ENCODE data around the gene FKBP11. TPM values are rescaled to one million over a fixed set of nuclear protein-coding genes. Genes with fewer than 3 reads are reported as not detected.
A peak's percentile ranks its signal among the peaks of the same experiment; 100 is the strongest.
"Not testable (repeated sequence)": the region's sequence is repeated elsewhere in the genome, so short reads cannot be mapped to it uniquely, and the experiment has no call there.

The FKBP11 gene
- total and polyA plus RNA-seq, 9 donors: 18.3 to 37.3 (median 22.4) TPM

DNA sequence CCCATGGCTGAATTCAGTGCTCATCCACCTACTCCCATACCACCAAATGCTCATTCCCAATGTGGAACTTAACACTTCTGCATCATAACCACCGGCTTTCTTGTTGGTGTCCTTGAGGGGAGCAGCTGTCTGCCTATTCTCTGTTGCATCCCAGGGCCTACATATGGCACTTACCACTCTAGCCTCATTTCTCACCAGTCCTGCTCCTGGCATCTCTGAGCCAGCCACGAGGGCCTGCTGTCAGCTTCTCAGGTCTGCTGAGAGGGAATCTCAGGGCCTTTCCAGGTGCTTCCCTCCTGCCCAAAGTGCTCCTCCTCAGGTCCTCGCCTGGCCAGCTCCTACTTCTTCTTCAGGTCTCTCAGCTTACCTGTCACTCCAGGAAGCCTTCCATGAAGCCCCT lies 35.6 kb downstream of the FKBP11 start:
- no peak for DNase-seq
- peaks cover 8% of the 10 kb centered on the region for H3K27me3 ChIP-seq (ENCODE audit: control insufficient read depth, insufficient read depth, low read length)
- H3K4me1 ChIP-seq (ENCODE audit: control insufficient read depth, insufficient read depth, low read length): peaks cover 10% of the 10 kb centered on the region
- no peak overlapping the region for H3K4me3 ChIP-seq (ENCODE audit: low read length)
- no peak overlapping the region for H3K27ac ChIP-seq (ENCODE audit: low read length)
- H3K9me3 ChIP-seq (replicated peaks; ENCODE audit: control insufficient read depth, low read depth, low read length): no peaks in the 10 kb centered on the region
- no peaks in the 10 kb centered on the region for H3K36me3 ChIP-seq (ENCODE audit: control insufficient read depth, insufficient read depth, low read length)
- 79% methylated on average over 3 of the region's 3 CpGs for WGBS (ENCODE audit: insufficient coverage)

DNA sequence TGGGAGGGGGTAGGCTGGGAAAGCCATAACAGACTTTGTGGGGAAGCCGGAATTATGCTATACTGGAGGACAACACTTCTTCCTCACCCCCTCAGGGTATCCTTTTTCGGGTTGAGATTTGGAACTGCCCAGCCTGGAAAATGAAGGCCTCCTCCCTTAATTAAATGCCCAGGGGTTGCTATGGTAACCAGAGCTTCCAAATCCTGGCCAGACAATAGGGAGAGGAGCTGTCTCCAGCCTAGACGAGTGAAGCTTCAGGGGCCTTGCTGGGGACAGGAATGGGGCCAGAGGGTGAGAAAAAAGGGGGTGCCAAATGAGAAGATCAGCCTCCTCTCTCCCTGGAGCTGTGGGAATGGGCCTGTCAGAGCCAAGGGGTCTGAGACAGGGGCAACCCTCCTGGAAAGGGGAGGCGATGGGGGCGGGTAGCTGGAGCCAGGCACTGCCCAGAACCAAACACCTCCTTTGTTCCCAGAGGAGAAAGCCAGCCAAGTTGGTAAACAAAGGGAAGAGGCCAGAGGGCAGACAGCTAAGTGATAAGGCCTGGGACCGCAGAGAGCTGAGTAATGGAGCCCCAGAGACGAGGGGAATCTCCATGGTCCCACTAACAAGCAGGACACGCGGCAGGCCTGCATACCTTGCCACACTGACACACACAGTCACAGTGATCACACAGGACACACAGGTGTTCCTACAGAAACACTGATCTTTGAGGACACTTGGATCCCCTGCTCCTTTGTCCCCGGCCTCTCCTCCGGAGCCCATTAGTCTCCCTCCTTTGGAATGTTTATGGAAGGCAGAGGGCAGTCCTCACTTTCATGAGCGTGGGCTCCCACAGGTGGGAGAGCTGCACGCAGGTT lies 41.8 kb downstream of the FKBP11 start:
- Histone ChIP-seq H3K4me1 (ENCODE audit: control insufficient read depth, insufficient read depth, low read length) (peaks cover 18% of the 10 kb centered on the region), H3K27me3 (ENCODE audit: control insufficient read depth, insufficient read depth, low read length) (peaks cover 21% of the 10 kb centered on the region), H3K27ac (ENCODE audit: low read length) (no peak overlapping the region), H3K9me3 (replicated peaks; ENCODE audit: control insufficient read depth, low read depth, low read length) (no peaks in the 10 kb centered on the region), H3K4me3 (ENCODE audit: low read length) (no peak overlapping the region), H3K36me3 (ENCODE audit: control insufficient read depth, insufficient read depth, low read length) (no peaks in the 10 kb centered on the region)
- DNase-seq: peak; percentile 30
- 66% methylated on average over 3 of the region's 13 CpGs for WGBS (ENCODE audit: insufficient coverage)

DNA sequence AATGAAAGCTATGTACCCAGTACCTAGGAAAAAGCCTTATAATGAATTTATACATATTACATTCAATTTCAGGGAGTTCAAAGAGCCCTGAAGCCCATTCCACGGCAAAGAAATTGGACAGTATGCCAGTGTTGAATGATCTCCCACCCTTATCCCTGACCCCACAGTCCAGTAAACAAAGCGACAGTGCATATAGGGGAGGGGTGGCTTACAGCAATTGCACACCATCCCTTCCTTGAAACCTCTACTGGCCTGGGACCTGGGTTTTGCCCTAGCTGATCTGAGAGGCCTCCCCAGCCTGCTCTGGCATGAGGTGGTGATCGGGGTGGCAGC lies 42.4 kb downstream of the FKBP11 start:
- Histone ChIP-seq H3K4me3 (ENCODE audit: low read length) (no peak overlapping the region), H3K27ac (ENCODE audit: low read length) (peak overlapping the region; percentile 51), H3K4me1 (ENCODE audit: control insufficient read depth, insufficient read depth, low read length) (peaks cover 18% of the 10 kb centered on the region), H3K9me3 (replicated peaks; ENCODE audit: control insufficient read depth, low read depth, low read length) (no peaks in the 10 kb centered on the region), H3K27me3 (ENCODE audit: control insufficient read depth, insufficient read depth, low read length) (peaks cover 21% of the 10 kb centered on the region), H3K36me3 (ENCODE audit: control insufficient read depth, insufficient read depth, low read length) (no peaks in the 10 kb centered on the region)
- DNase-seq: no peak
- WGBS (ENCODE audit: insufficient coverage): no CpG with 5 or more reads among the region's 3 CpGs

DNA sequence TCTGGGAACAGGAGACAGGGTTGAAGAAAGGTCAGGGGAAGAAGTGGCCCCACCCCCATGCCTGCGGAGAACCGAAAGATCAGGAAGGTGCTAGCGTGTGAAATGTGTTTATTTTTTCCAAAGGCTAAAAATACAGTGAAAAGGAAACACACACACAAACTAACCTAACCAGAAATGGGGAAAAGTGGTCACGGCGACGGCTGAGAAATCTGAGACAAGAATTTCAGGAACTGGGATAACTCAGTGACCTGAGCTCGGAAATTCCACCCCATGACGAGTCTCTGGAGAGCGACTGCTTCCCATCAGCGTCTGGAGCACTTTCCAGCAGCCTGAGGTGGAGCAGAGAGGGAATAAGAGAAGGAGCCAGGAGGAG lies 43.0 kb downstream of the FKBP11 start:
- no peak overlapping the region for H3K4me3 ChIP-seq (ENCODE audit: low read length)
- no peaks in the 10 kb centered on the region for H3K36me3 ChIP-seq (ENCODE audit: control insufficient read depth, insufficient read depth, low read length)
- peak; percentile 69 for DNase-seq
- H3K27me3 ChIP-seq (ENCODE audit: control insufficient read depth, insufficient read depth, low read length): peaks cover 21% of the 10 kb centered on the region
- no peaks in the 10 kb centered on the region for H3K9me3 ChIP-seq (replicated peaks; ENCODE audit: control insufficient read depth, low read depth, low read length)
- WGBS (ENCODE audit: insufficient coverage): 7% methylated on average over 6 of the region's 10 CpGs
- peak overlapping the region; percentile 51 for H3K27ac ChIP-seq (ENCODE audit: low read length)
- H3K4me1 ChIP-seq (ENCODE audit: control insufficient read depth, insufficient read depth, low read length): peaks cover 18% of the 10 kb centered on the region

DNA sequence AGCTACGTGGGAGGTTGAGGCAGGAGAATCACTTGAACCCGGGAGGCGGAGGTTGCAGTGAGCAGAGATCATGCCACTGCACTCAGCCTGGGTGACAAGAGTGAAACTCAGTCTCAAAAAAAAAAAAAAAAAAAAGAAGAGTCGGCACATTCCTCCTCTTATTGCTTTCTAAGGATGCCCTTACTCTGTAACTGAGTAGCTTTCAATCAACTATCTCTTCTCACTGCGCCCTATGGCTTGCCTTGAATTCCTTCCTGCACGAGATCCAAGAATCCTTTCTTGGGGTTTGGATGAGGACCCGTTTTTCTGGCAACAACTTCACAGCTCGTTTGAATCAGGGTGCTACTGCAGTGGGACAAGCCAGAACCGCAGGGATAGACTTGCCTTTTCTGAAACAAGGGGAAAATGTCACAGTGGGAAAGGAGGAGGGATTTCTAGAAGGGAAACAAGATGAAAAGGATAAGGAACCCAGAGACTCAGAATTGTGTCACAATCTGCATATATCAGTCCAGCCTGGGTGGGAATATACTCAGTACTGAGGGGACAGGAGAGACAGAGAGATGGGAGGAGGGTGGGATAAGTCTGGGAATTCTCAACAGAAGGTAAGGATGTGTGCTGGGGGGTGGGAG lies 43.5 kb downstream of the FKBP11 start:
- peaks cover 21% of the 10 kb centered on the region for H3K27me3 ChIP-seq (ENCODE audit: control insufficient read depth, insufficient read depth, low read length)
- WGBS (ENCODE audit: insufficient coverage): 73% methylated on average over 4 of the region's 9 CpGs
- H3K27ac ChIP-seq (ENCODE audit: low read length): peak overlapping the region; percentile 70
- peaks cover 18% of the 10 kb centered on the region for H3K4me1 ChIP-seq (ENCODE audit: control insufficient read depth, insufficient read depth, low read length)
- no peak for DNase-seq
- no peaks in the 10 kb centered on the region for H3K36me3 ChIP-seq (ENCODE audit: control insufficient read depth, insufficient read depth, low read length)
- no peak overlapping the region for H3K4me3 ChIP-seq (ENCODE audit: low read length)
- H3K9me3 ChIP-seq (replicated peaks; ENCODE audit: control insufficient read depth, low read depth, low read length): no peaks in the 10 kb centered on the region

DNA sequence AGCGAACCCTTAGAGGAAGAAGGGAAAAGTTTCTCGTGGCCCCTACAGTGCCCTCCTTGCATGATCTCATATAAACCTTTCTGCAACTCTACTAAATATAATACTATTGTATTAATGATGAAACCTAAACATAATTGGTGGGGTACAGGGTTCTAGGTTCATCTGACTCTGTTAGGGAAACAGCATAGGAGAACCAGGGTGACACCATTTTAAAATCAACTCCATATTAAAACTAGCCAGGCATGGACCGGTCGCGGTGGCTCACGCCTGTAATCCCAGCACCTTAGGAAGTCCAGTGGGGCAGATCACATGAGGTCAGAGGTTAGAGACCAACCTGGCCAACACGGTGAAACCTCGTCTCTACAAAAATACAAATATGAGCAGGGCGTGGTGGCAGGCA lies 44.6 kb downstream of the FKBP11 start:
- 93% methylated on average over 3 of the region's 9 CpGs for WGBS (ENCODE audit: insufficient coverage)
- DNase-seq: no peak
- H3K9me3 ChIP-seq (replicated peaks; ENCODE audit: control insufficient read depth, low read depth, low read length): no peaks in the 10 kb centered on the region
- H3K4me3 ChIP-seq (ENCODE audit: low read length): no peak overlapping the region
- H3K36me3 ChIP-seq (ENCODE audit: control insufficient read depth, insufficient read depth, low read length): no peaks in the 10 kb centered on the region
- H3K27ac ChIP-seq (ENCODE audit: low read length): no peak overlapping the region
- H3K27me3 ChIP-seq (ENCODE audit: control insufficient read depth, insufficient read depth, low read length): peaks cover 21% of the 10 kb centered on the region
- H3K4me1 ChIP-seq (ENCODE audit: control insufficient read depth, insufficient read depth, low read length): peaks cover 18% of the 10 kb centered on the region

DNA sequence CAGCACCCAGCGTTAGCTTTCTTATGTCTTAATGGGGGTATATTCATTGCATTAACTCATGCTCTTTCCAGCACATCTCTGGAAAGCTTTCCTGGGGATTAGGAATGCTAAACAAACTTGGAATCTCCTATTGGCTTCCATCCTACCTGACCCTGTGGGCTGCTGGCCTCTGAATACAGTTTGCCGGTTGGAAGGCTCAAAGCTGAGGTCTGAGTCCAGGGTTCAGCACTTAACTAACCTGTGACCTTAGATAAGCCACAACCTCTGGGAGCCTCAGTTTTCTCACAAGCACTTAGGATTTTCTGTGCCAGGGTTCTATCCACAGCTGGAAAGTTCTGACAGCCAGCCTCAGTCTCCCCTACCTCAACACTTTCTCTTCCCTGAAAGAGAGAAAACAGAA lies 46.7 kb downstream of the FKBP11 start:
- Histone ChIP-seq H3K36me3 (ENCODE audit: control insufficient read depth, insufficient read depth, low read length) (no peaks in the 10 kb centered on the region), H3K27me3 (ENCODE audit: control insufficient read depth, insufficient read depth, low read length) (peaks cover 20% of the 10 kb centered on the region), H3K4me3 (ENCODE audit: low read length) (no peak overlapping the region), H3K27ac (ENCODE audit: low read length) (no peak overlapping the region), H3K9me3 (replicated peaks; ENCODE audit: control insufficient read depth, low read depth, low read length) (no peaks in the 10 kb centered on the region), H3K4me1 (ENCODE audit: control insufficient read depth, insufficient read depth, low read length) (peaks cover 14% of the 10 kb centered on the region)
- no peak for DNase-seq
- no CpG with 5 or more reads among the region's 2 CpGs for WGBS (ENCODE audit: insufficient coverage)

DNA sequence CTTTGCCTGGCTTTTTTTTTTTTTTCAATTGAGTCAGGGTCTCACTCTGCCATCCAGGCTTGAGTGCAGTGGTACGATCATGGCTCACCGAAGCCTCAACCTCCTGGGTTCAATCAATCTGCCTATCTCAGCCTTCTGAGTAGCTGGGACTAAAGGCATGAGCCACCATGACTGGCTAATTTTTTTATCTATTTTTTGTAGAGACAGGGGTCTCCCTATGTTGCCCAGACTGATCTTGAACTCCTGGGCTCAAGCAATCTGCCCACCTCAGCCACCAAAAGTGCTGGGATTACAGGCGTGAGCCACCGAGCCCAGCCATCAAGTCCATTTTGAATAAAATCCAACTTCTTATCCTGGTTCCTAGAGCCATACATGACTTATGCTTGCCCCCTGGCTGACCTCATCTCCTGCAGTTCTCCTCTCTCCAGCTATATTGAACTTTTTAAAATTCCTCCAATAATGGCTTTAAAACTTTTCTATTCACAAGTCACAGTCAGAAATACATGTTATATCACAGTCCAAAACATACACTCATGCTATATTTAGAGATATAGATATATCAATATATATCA lies 49.3 kb downstream of the FKBP11 start:
- no peaks in the 10 kb centered on the region for H3K9me3 ChIP-seq (replicated peaks; ENCODE audit: control insufficient read depth, low read depth, low read length)
- 27% methylated on average over 2 of the region's 4 CpGs for WGBS (ENCODE audit: insufficient coverage)

DNA sequence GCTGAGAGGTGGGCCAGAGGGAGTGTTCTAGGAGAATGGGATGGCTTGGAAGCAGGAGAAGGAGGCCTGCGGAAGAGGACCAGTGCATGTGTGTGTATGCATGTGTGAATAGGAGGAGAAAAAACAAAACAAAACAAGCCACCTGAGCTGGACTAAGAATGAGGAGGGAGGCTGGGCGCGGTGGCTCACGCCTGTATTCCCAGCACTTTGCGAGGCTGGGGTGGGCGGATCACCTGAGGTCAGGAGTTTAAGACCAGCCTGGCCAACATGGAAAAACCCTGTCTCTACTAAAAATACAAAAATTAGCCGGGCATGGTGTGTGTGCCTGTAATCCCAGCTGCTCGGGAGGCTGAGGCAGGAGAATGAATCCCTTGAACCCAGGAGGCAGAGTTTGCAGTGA lies 51.8 kb downstream of the FKBP11 start:
- H3K4me1 ChIP-seq (ENCODE audit: control insufficient read depth, insufficient read depth, low read length); H3K27ac ChIP-seq (ENCODE audit: low read length); H3K4me3 ChIP-seq (ENCODE audit: low read length); H3K9me3 ChIP-seq (replicated peaks; ENCODE audit: control insufficient read depth, low read depth, low read length); H3K36me3 ChIP-seq (ENCODE audit: control insufficient read depth, insufficient read depth, low read length); DNase-seq; H3K27me3 ChIP-seq (ENCODE audit: control insufficient read depth, insufficient read depth, low read length): not testable (repeated sequence)
- 91% methylated on average over 6 of the region's 8 CpGs for WGBS (ENCODE audit: insufficient coverage)

More for the DNA sequence above, 49.3 kb downstream of the FKBP11 start:
- Histone ChIP-seq H3K4me1 (ENCODE audit: control insufficient read depth, insufficient read depth, low read length) (no peaks in the 10 kb centered on the region), H3K36me3 (ENCODE audit: control insufficient read depth, insufficient read depth, low read length) (no peaks in the 10 kb centered on the region), H3K27me3 (ENCODE audit: control insufficient read depth, insufficient read depth, low read length) (peaks cover 7% of the 10 kb centered on the region), H3K4me3 (ENCODE audit: low read length) (no peak overlapping the region), H3K27ac (ENCODE audit: low read length) (no peak overlapping the region)
- peak; percentile 38 for DNase-seq

DNA sequence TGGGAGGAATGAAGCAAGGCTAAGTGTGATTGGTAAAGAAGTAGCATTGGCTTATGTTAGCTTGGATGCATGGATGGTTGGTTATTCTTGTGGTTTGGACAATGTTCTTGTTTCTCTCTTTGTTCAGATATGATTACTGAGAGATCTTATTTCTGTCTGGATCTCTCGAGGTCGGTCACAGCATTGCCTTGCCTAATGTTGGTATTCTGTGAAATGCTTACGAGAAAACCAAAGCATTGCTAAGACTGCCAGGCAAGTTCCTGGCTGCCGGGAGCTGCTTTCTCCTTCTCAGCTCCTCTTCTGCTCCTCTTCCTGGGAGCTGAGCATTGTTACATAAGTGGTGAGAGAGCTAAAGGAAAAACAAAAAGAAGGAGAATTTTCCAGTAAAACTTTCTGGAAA lies 52.2 kb downstream of the FKBP11 start:
- WGBS (ENCODE audit: insufficient coverage): 100% methylated on average over 1 of the region's 4 CpGs
- Histone ChIP-seq H3K4me1 (ENCODE audit: control insufficient read depth, insufficient read depth, low read length) (no peaks in the 10 kb centered on the region), H3K4me3 (ENCODE audit: low read length) (no peak overlapping the region), H3K9me3 (replicated peaks; ENCODE audit: control insufficient read depth, low read depth, low read length) (no peaks in the 10 kb centered on the region), H3K36me3 (ENCODE audit: control insufficient read depth, insufficient read depth, low read length) (no peaks in the 10 kb centered on the region), H3K27ac (ENCODE audit: low read length) (no peak overlapping the region), H3K27me3 (ENCODE audit: control insufficient read depth, insufficient read depth, low read length) (no peaks in the 10 kb centered on the region)
- no peak for DNase-seq

Measured in muscle of leg (tissue), 11 donors.